H1 (cell line): ENCODE measurements around the gene FZD4. TPM values are rescaled to one million over a fixed set of nuclear protein-coding genes. Genes with fewer than 3 reads are reported as not detected.

Experiments
- CTCF ChIA-PET: fragments of 300-600 bp; sonication (Branson Sonifier 250); formaldehyde crosslinking; loops from one replicate; lab custom pipeline; 2021; ENCODE audit not compliant: partially characterized antibody; lab: Charles Lee
- POLR2A ChIA-PET: fragments of 300-600 bp; sonication (Branson Sonifier 250); formaldehyde crosslinking; loops from one replicate; lab custom pipeline; 2021; ENCODE audit warnings: inconsistent platforms; ENCODE audit not compliant: partially characterized antibody; lab: Charles Lee
- DNase-seq, 2 experiments: peaks; one replicate each; pipeline versions ENCODE4 v3.0.0 to v3.0.0-alpha.2; 2010 to 2022; ENCODE audit warnings: low spot score in 2 of 2, low read depth in 1 of 2, mixed read lengths in 1 of 2
- FAIRE-seq: peaks from 2 replicates; lab custom pipeline; 2011; peaks lifted over from hg19 to GRCh38; lab: Jason Lieb, UNC
- H2AFZ ChIP-seq: 2 replicates; pipeline ENCODE4 v1.8.1; 2012; ENCODE audit warnings: low read length, inconsistent platforms
- H2AK5ac ChIP-seq: 2 replicates; pipeline ENCODE4 v1.6.1; 2013; ENCODE audit warnings: low read depth, low read length
- H2BK120ac ChIP-seq: replicated peaks from 2 replicates; pipeline ENCODE3; 2013; ENCODE audit warnings: low read depth, low read length, inconsistent platforms
- H2BK12ac ChIP-seq: 2 replicates; pipeline ENCODE4 v1.6.1; 2013; ENCODE audit warnings: low read depth, low read length
- H2BK15ac ChIP-seq: 2 replicates; pipeline ENCODE4 v1.6.1; 2013; ENCODE audit warnings: low read length
- H2BK20ac ChIP-seq: 2 replicates; pipeline ENCODE4 v1.6.1; 2013; ENCODE audit warnings: low read length
- H2BK5ac ChIP-seq: 2 replicates; pipeline ENCODE4 v1.6.1; 2013; ENCODE audit warnings: low read depth, low read length
- H3K14ac ChIP-seq: 2 replicates; pipeline ENCODE4 v1.6.1; 2013; ENCODE audit warnings: inconsistent platforms; ENCODE audit not compliant: insufficient read length
- H3K18ac ChIP-seq: 2 replicates; pipeline ENCODE4 v1.6.1; 2013; ENCODE audit warnings: low read length; ENCODE audit errors: extremely low read depth
- H3K23ac ChIP-seq: 2 replicates; pipeline ENCODE4 v1.6.1; 2013; ENCODE audit warnings: inconsistent platforms; ENCODE audit not compliant: insufficient read length
- H3K23me2 ChIP-seq: 2 replicates; pipeline ENCODE4 v1.6.1; 2013; ENCODE audit warnings: low read depth, low read length
- H3K27ac ChIP-seq: 2 replicates; pipeline ENCODE4 v1.6.1; 2011; ENCODE audit warnings: low read depth, low read length, inconsistent platforms
- H3K27me3 ChIP-seq, 4 experiments: replicated peaks in 1 of 4; 1 replicate in 1 of 4; 2 replicates in 3 of 4; pipeline versions ENCODE4 v1.6.1 to v1.8.1; 2011 to 2013; ENCODE audit warnings: low read length in 3 of 4, mild to moderate bottlenecking in 3 of 4, inconsistent platforms in 2 of 4, mixed read lengths in 2 of 4, moderate library complexity in 1 of 4; ENCODE audit not compliant: control insufficient read depth in 3 of 4, insufficient read depth in 3 of 4; ENCODE audit errors: extremely low read depth in 1 of 4
- H3K36me3 ChIP-seq, 4 experiments: 2 replicates each; pipeline versions ENCODE4 v1.6.1 to v1.8.1; 2011 to 2013; ENCODE audit warnings: mild to moderate bottlenecking in 4 of 4, low read length in 3 of 4, moderate library complexity in 2 of 4, control low read depth in 1 of 4, inconsistent platforms in 1 of 4; ENCODE audit not compliant: insufficient read depth in 4 of 4, control insufficient read depth in 2 of 4
- H3K4ac ChIP-seq: replicated peaks from 2 replicates; pipeline ENCODE3; 2013; ENCODE audit warnings: low read length, low read depth, mixed read lengths, inconsistent platforms; ENCODE audit not compliant: insufficient read length
- H3K4me1 ChIP-seq, 4 experiments: replicated peaks in 1 of 4; 1 replicate in 1 of 4; 2 replicates in 3 of 4; pipeline versions ENCODE4 v1.6.1 to v1.8.1; 2011 to 2013; ENCODE audit warnings: low read length in 3 of 4, inconsistent platforms in 2 of 4, mixed read lengths in 1 of 4; ENCODE audit not compliant: insufficient read depth in 4 of 4, control insufficient read depth in 3 of 4
- H3K4me2 ChIP-seq, 2 experiments: 2 replicates each; pipeline versions ENCODE4 v1.6.1 to v1.8.1; 2011 to 2013; ENCODE audit warnings: low read depth in 2 of 2, low read length in 2 of 2, control low read depth in 1 of 2, inconsistent platforms in 1 of 2, mild to moderate bottlenecking in 1 of 2; ENCODE audit not compliant: insufficient read depth in 1 of 2
- H3K4me3 ChIP-seq, 4 experiments: fragments of 200-600, 300-600 bp in 1 of 4; sonication (generic), shearing (Covaris generic), sonication (Bioruptor Twin) in 1 of 4; 2 replicates each; pipeline versions ENCODE4 v1.5.1 to v1.8.1; 2011 to 2016; ENCODE audit warnings: low read length in 4 of 4, low read depth in 3 of 4, control low read depth in 2 of 4, inconsistent platforms in 2 of 4, mild to moderate bottlenecking in 2 of 4, mixed read lengths in 1 of 4, moderate library complexity in 1 of 4; ENCODE audit not compliant: insufficient read depth in 2 of 4; ENCODE audit errors: extremely low read depth in 1 of 4
- H3K56ac ChIP-seq: replicated peaks from 2 replicates; pipeline ENCODE3; 2013; ENCODE audit warnings: low read depth, mild to moderate bottlenecking, mixed read lengths, low read length, inconsistent platforms; ENCODE audit not compliant: insufficient read length
- H3K79me1 ChIP-seq: 2 replicates; pipeline ENCODE4 v1.6.1; 2013; ENCODE audit warnings: low read depth, low read length, control low read depth
- H3K79me2 ChIP-seq, 2 experiments: 2 replicates each; pipeline versions ENCODE4 v1.6.1 to v1.8.1; 2012 to 2013; ENCODE audit warnings: low read length in 2 of 2, mild to moderate bottlenecking in 2 of 2, inconsistent platforms in 1 of 2; ENCODE audit not compliant: insufficient read depth in 2 of 2, control insufficient read depth in 1 of 2
- H3K9ac ChIP-seq, 4 experiments: replicated peaks in 1 of 4; 1 replicate in 1 of 4; 2 replicates in 3 of 4; pipeline versions ENCODE4 v1.6.1 to v1.8.1; 2011 to 2013; ENCODE audit warnings: low read depth in 3 of 4, low read length in 3 of 4, control low read depth in 2 of 4, mild to moderate bottlenecking in 2 of 4, moderate library complexity in 2 of 4, inconsistent platforms in 1 of 4; ENCODE audit errors: extremely low read depth in 1 of 4
- H3K9me3 ChIP-seq, 2 experiments: 2 replicates each; pipeline versions ENCODE4 v1.6.1 to v1.8.1; 2012 to 2013; ENCODE audit warnings: mild to moderate bottlenecking in 2 of 2, moderate library complexity in 2 of 2, control low read depth in 1 of 2, inconsistent platforms in 1 of 2, low read depth in 1 of 2, low read length in 1 of 2, mixed read lengths in 1 of 2; ENCODE audit not compliant: insufficient read depth in 2 of 2
- H4K20me1 ChIP-seq, 2 experiments: replicated peaks in 1 of 2; 2 replicates each; pipeline versions ENCODE3 to v1.8.1; 2011 to 2013; ENCODE audit warnings: inconsistent platforms in 2 of 2, low read length in 2 of 2, mild to moderate bottlenecking in 1 of 2; ENCODE audit not compliant: insufficient read depth in 2 of 2, control insufficient read depth in 1 of 2
- H4K5ac ChIP-seq: 2 replicates; pipeline ENCODE4 v1.6.1; 2013; ENCODE audit warnings: low read length, low read depth, mixed read lengths, inconsistent platforms; ENCODE audit not compliant: insufficient read length
- H4K8ac ChIP-seq: 2 replicates; pipeline ENCODE4 v1.8.0; 2013; ENCODE audit warnings: mild to moderate bottlenecking, moderate library complexity, low read length, inconsistent platforms; ENCODE audit not compliant: insufficient read depth; ENCODE audit errors: extremely low read depth
- H4K91ac ChIP-seq: replicated peaks from 2 replicates; pipeline ENCODE3; 2013; ENCODE audit warnings: low read length, mixed read lengths, inconsistent platforms; ENCODE audit not compliant: insufficient read length
- GABPA ChIP-seq: IDR thresholded peaks from 2 replicates; pipeline ENCODE4 v1.6.1; 2011; ENCODE audit warnings: mild to moderate bottlenecking, low read length, moderate library complexity, borderline replicate concordance; ENCODE audit not compliant: insufficient read depth
- POLR2A ChIP-seq, 2 experiments: IDR thresholded peaks; 1 replicate in 1 of 2; 2 replicates in 1 of 2; pipeline ENCODE4 v1.6.1; 2011; ENCODE audit warnings: low read depth in 2 of 2, low read length in 2 of 2, mild to moderate bottlenecking in 2 of 2; ENCODE audit errors: control extremely low read depth in 1 of 2
- RAD21 ChIP-seq, 2 experiments: IDR thresholded peaks in 1 of 2; conservative IDR thresholded peaks in 1 of 2; 2 replicates each; pipeline ENCODE4 v1.6.1; 2011; ENCODE audit warnings: low read depth in 2 of 2, low read length in 2 of 2, improper control_type of control experiment in 1 of 2, inconsistent platforms in 1 of 2, mild to moderate bottlenecking in 1 of 2, moderate library complexity in 1 of 2
- RBBP5 ChIP-seq: IDR thresholded peaks from 2 replicates; pipeline ENCODE4 v1.7.1; 2012; ENCODE audit warnings: low read depth, mild to moderate bottlenecking, inconsistent platforms, low read length, moderate library complexity, borderline replicate concordance
- SAP30 ChIP-seq: fragments of 300-600 bp; sonication (generic); IDR thresholded peaks from 2 replicates; pipeline ENCODE4 v1.7.1; 2012; ENCODE audit warnings: low read length, moderate library complexity, mild to moderate bottlenecking, inconsistent platforms; ENCODE audit not compliant: insufficient read depth, insufficient replicate concordance
- SP1 ChIP-seq: IDR thresholded peaks from 2 replicates; pipeline ENCODE4 v1.6.1; 2011; ENCODE audit warnings: low read depth, low read length
- TAF7 ChIP-seq: optimal IDR thresholded peaks from 2 replicates; pipeline ENCODE3; 2011; ENCODE audit warnings: low read depth, mild to moderate bottlenecking, inconsistent platforms, low read length, moderate library complexity, borderline replicate concordance
- WGBS, 2 experiments: shearing (Covaris generic) in 1 of 2; methylation state at CpG; one replicate each; pipeline versions ENCODE4 v1.1.6 to v1.1.7; 2013 to 2015; ENCODE audit warnings: low lambda C conversion rate in 2 of 2, mixed read lengths in 2 of 2, inconsistent platforms in 1 of 2, low coverage in 1 of 2, missing lambda C conversion rate in 1 of 2; ENCODE audit not compliant: insufficient replicate concordance in 2 of 2, insufficient coverage in 1 of 2, insufficient read length in 1 of 2; ENCODE audit errors: extremely low coverage in 1 of 2, missing lambda C conversion rate in 1 of 2; 5-methylcytosine and 5-hydroxymethylcytosine counted together
- long read RNA-seq, 2 experiments: library from RNA in 1 of 2; library from capped mRNA in 1 of 2; stranded (forward); transcript quantifications; one replicate each; pipeline ENCODE4 v2.0.0, GENCODE V29; 2021; ENCODE audit warnings: inconsistent platforms in 1 of 2
- polyA minus RNA-seq, 3 experiments: library from RNA; depleted of rRNA, polyadenylated mRNA; stranded (reverse); fragments of >200 nt; gene quantifications; 1 replicate in 2 of 3; 2 replicates in 1 of 3; pipeline ENCODE4 v1.2.3, GENCODE V29; 2011
- polyA plus RNA-seq, 7 experiments: library from polyadenylated mRNA; depleted of rRNA in 3 of 7; stranded (reverse) in 5 of 7; unstranded in 2 of 7; fragments of >200 nt in 5 of 7; fragments of 200-250 nt in 2 of 7; gene quantifications; 1 replicate in 5 of 7; 2 replicates in 1 of 7; 4 replicates in 1 of 7; pipeline versions ENCODE4 v1.2.1 to v1.2.3, GENCODE V29; 2011 to 2013; ENCODE audit warnings: missing spikeins in 2 of 7, mixed read lengths in 2 of 7
- total RNA-seq: library from RNA; stranded (reverse); fragmentation: NEBNext Ultra II Directional; extraction: Animal tissue kit (Norgen Biotek cat#: 25700); gene quantifications from 2 replicates; pipeline ENCODE4 v1.2.1, GENCODE V29; 2021

Gene FZD4
- total RNA-seq = 6.8 and 7.1 TPM in 2 replicates
- 3.0 and 3.1 TPM in 2 replicates for polyA plus RNA-seq (2011; rRNA removed)
- 3.3 TPM for polyA plus RNA-seq (2011; cell fraction: cytosol; rRNA removed)
- 2.1 TPM for polyA plus RNA-seq (2011; cell fraction: nucleus; rRNA removed)
- 2.5 to 3.6 TPM (median 3.0 TPM) in 4 replicates for polyA plus RNA-seq (2012, experiment 1 of 2)
- polyA plus RNA-seq (2012, experiment 2 of 2) = 0.35 TPM
- polyA plus RNA-seq (2013, experiment 1 of 2) = 6.1 TPM
- polyA plus RNA-seq (2013, experiment 2 of 2) = 6.4 TPM
- 6.1 and 6.8 TPM in 2 replicates for polyA minus RNA-seq (2011; rRNA and poly(A)+ RNA removed)
- polyA minus RNA-seq (2011; cell fraction: cytosol; rRNA and poly(A)+ RNA removed) = 3.4 TPM
- 5.1 TPM for polyA minus RNA-seq (2011; cell fraction: nucleus; rRNA and poly(A)+ RNA removed)
- long read RNA-seq, experiment 1, partial matches to known transcripts = 0 of 1 reads
- long read RNA-seq, experiment 1, other reads (novel, unspliced or antisense) = 1 of 1 reads
- long read RNA-seq, experiment 2 = 0 reads

DNA sequence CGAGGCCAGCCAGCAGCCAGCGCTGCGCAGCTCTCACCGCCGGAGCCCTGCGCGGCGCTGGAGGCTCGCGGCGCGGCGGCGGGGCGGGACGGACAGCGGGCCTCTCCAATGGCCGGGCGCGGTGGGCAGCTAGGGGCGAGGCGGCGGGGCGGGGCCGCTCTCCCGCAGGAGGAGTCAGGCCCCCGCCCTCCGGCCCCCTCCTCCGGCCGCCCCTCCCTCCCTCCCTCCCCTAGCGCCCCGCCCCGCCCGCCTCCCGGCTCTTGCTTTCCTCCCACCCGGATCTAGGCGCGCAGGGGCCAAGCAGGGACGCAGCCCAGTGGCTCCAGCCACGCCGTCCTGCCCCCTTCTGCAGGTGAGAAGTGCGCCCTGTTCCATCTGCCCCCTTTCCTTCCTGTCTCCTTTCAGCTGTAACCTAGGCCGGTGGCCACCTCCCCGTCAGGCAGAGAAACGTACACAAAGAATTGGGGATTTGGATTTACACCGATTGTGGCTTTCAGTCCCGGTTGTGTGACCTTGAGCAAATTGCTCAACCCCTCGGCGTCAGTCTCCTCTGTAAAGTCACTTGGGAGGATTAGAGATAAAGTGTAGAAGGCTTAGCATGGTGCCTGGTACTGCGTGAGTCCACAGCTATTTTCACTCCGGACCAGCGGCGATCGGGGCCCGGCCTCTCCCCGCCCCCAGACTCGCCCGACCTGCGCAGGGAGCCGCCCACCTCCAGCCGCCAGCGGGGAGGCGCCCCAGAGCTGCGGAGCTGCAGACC is at the start of gene FZD4:
FZD4 (minus strand) TSS at position 35 of the 760 bp plus-strand sequence. CDS start 310 bp downstream, outside the sequence.
- Histone ChIP-seq H4K8ac (peak within 1 kb of the TSS; percentile 92), H3K4me2 (peak within 1 kb of the TSS; percentile 76 to 94), H3K9me3 (peaks cover 0 to 7% of the 10 kb centered on the region in 2 experiments; a peak in 3 of 4 replicates), H2AK5ac (no peak within 1 kb of the TSS), H3K23ac (no peak within 1 kb of the TSS), H3K18ac (peak within 1 kb of the TSS; percentile 89), H3K27ac (no peak within 1 kb of the TSS; the same call in 1 of the 2 replicates), H3K56ac (peak within 1 kb of the TSS; percentile 13), H2BK120ac (no peak within 1 kb of the TSS), H3K4me1 (peaks cover 0 to 15% (median 10%) of the 10 kb centered on the region in 4 experiments; a peak in 4 of 7 replicates), H2BK15ac (peak within 1 kb of the TSS; percentile 20), H3K79me2 (peaks cover 0 to 3% of the 10 kb centered on the region in 2 experiments; a peak in 1 of 4 replicates), H2AFZ (peak within 1 kb of the TSS; percentile 100), H3K23me2 (peaks cover 12% of the 10 kb centered on the region), H3K9ac (peak within 1 kb of the TSS; percentile 49 to 68 (median 62); a peak in 6 of 7 replicates), H3K4me3 (peak within 1 kb of the TSS; percentile 80 to 96 (median 81)), H3K79me1 (0 out of 2 replicates have a peak, but pooled peaks cover 2% of the 10 kb centered on the region), H3K36me3 (peaks cover 0 to 5% (median 2%) of the 10 kb centered on the region in 4 experiments; a peak in 3 of 8 replicates), H4K5ac (peak within 1 kb of the TSS; percentile 73), H4K91ac (peak within 1 kb of the TSS; percentile 45), H3K14ac (no peak within 1 kb of the TSS), H2BK5ac (peak within 1 kb of the TSS; percentile 84; the same call in 1 of the 2 replicates), H2BK20ac (peak within 1 kb of the TSS; percentile 62; the same call in 1 of the 2 replicates), H4K20me1 (no peaks in the 10 kb centered on the region), H3K27me3 (peaks cover 5 to 10% (median 8%) of the 10 kb centered on the region in 4 experiments), H2BK12ac (peak within 1 kb of the TSS; percentile 61), H3K4ac (peak within 1 kb of the TSS; percentile 36)
- CTCF ChIA-PET = interaction anchor here (0.7 to 3.8 kb wide), 13 partner anchors 11 to 465 kb away, joined by 3 to 18 read pairs (median 3); no protein-coding TSS in a partner anchor
- DNase-seq (peak in 1 of 2 experiments; percentile 88), FAIRE-seq (no peak)
- POLR2A ChIA-PET = interaction anchor here (0.6 to 1.5 kb wide), 8 partner anchors 9 to 895 kb away, joined by 3 to 6 read pairs (median 3); partner anchors contain the start of gene PRSS23
- WGBS, 2 experiments = 1% methylated on average over 33 of the region's 64 CpGs; no CpG with 5 or more reads in 1 of the 2 experiments
- TF ChIP-seq RBBP5 (peak; percentile 34; the same call in 1 of the 2 replicates), SP1 (0 out of 2 replicates have a peak, but pooled peaks have one; percentile 7), RAD21 (IDR thresholded peaks at IDR 0.05 in 1 of 2, conservative IDR thresholded peaks at IDR 0.05 in 1 of 2; ENCODE audit: low read depth in 2 of 2, low read length in 2 of 2) (peak; percentile 45 to 52; a peak in 3 of 4 replicates), TAF7 (peak; percentile 46), SAP30 (peak; percentile 69), GABPA (no peak), POLR2A (IDR thresholded peaks at IDR 0.05; ENCODE audit: control extremely low read depth in 1 of 2, low read depth in 2 of 2, low read length in 2 of 2) (peak; percentile 59 to 61; a peak in 2 of 3 replicates)
